A673 (cell line): Measurements from ENCODE around the gene TNFSF15. TPM values are rescaled to one million over a fixed set of nuclear protein-coding genes. Genes with fewer than 3 reads are reported as not detected.

ENCODE experiments used
- Bru-seq: library from RNA; stranded (reverse); fragments of 400-500 nt; gene quantifications from one replicate; lab custom pipeline; 2021; lab: Mats Ljungman, UMichigan
- BruChase-seq, 2 experiments: library from RNA; stranded (reverse); fragments of 400-500 nt; gene quantifications; one replicate each; lab custom pipeline; 2021; lab: Mats Ljungman, UMichigan
- BruUV-seq: library from RNA; stranded (reverse); fragments of 400-500 nt; replicated peaks from 2 replicates; lab custom pipeline; 2021; lab: Mats Ljungman, UMichigan
- CTCF ChIA-PET: fragments of 300-600 bp; sonication (Branson Sonifier 250); formaldehyde crosslinking; loops from one replicate; lab custom pipeline; 2022; ENCODE audit warnings: antibody characterized with exemption; lab: Charles Lee
- POLR2A ChIA-PET: fragments of 300-600 bp; sonication (Branson Sonifier 250); formaldehyde crosslinking; loops from one replicate; lab custom pipeline; 2022; ENCODE audit warnings: antibody characterized with exemption; ENCODE audit not compliant: low non-redundant PET; lab: Charles Lee
- DNase-seq: peaks from one replicate; pipeline ENCODE4 v3.0.0-alpha.2; 2015; ENCODE audit warnings: low spot score
- H3K27ac ChIP-seq: fragments of 200-600 bp; sonication (generic); 2 replicates; pipeline ENCODE4 v1.5.1; 2016; ENCODE audit warnings: mixed run types, low read depth, mild to moderate bottlenecking, mixed read lengths, antibody characterized with exemption, low read length; ENCODE audit not compliant: poor library complexity, severe bottlenecking
- H3K27me3 ChIP-seq: fragments of 200-600 bp; sonication (generic); replicated peaks from 2 replicates; pipeline ENCODE4 v1.6.1; 2017; ENCODE audit warnings: mixed run types, low read depth, mild to moderate bottlenecking, mixed read lengths, antibody characterized with exemption, low read length; ENCODE audit not compliant: insufficient read depth, poor library complexity
- H3K36me3 ChIP-seq: fragments of 200-600 bp; sonication (generic); 2 replicates; pipeline ENCODE4 v1.6.1; 2016; ENCODE audit warnings: mixed run types, mild to moderate bottlenecking, mixed read lengths, antibody characterized with exemption, low read length; ENCODE audit not compliant: insufficient read depth, poor library complexity, severe bottlenecking
- H3K4me1 ChIP-seq: fragments of 200-600 bp; sonication (generic); 2 replicates; pipeline ENCODE4 v1.6.1; 2017; ENCODE audit warnings: mixed run types, mild to moderate bottlenecking, mixed read lengths, antibody characterized with exemption, low read length; ENCODE audit not compliant: insufficient read depth, poor library complexity, severe bottlenecking
- H3K4me3 ChIP-seq: fragments of 200-600 bp; sonication (generic); 2 replicates; pipeline ENCODE4 v1.5.1; 2016; ENCODE audit warnings: low read depth, mixed run types, mild to moderate bottlenecking, mixed read lengths, low read length; ENCODE audit not compliant: poor library complexity, severe bottlenecking
- H3K9me3 ChIP-seq: fragments of 200-600 bp; sonication (generic); 2 replicates; pipeline ENCODE4 v1.6.1; 2016; ENCODE audit warnings: mixed run types, low read depth, mild to moderate bottlenecking, mixed read lengths, antibody characterized with exemption, low read length; ENCODE audit not compliant: poor library complexity, severe bottlenecking
- CTCF ChIP-seq: fragments of 300-800, 200-600 bp; sonication (generic); conservative IDR thresholded peaks from 2 replicates; pipeline ENCODE4 v1.5.1; 2017; ENCODE audit warnings: low read depth, mild to moderate bottlenecking, antibody characterized with exemption, low read length, moderate library complexity, mixed read lengths
- EZH2 ChIP-seq: fragments of 200-600 bp; sonication (generic); IDR thresholded peaks from 2 replicates; pipeline ENCODE4 v1.6.1; 2017; ENCODE audit warnings: borderline replicate concordance, low read depth, mild to moderate bottlenecking, mixed read lengths, antibody characterized with exemption, low read length; ENCODE audit not compliant: poor library complexity, severe bottlenecking
- intact Hi-C: fragments of 100-400 bp; cut with micrococcal nuclease; formaldehyde crosslinking; loops from one replicate; pipeline ENCODE4 v1.10.0; 2022; ENCODE audit not compliant: unreplicated experiment
- long read RNA-seq: library from polyadenylated mRNA; stranded (forward); transcript quantifications from one replicate; pipeline ENCODE4 v2.0.0, GENCODE V29; 2022
- total RNA-seq: library from RNA; stranded (reverse); gene quantifications from 2 replicates; pipeline ENCODE4 v1.2.3, GENCODE V29; 2021

TNFSF15 gene
- total RNA-seq (0.04 TPM in 1 of 2 replicates, not detected in the other), Bru-seq, nascent RNA (not detected), BruChase-seq, experiment 1, labeled RNA remaining after a 2-hour chase (not detected), BruChase-seq, experiment 2, labeled RNA remaining after a 6-hour chase (not detected)
- long read RNA-seq, result 0 reads

DNA sequence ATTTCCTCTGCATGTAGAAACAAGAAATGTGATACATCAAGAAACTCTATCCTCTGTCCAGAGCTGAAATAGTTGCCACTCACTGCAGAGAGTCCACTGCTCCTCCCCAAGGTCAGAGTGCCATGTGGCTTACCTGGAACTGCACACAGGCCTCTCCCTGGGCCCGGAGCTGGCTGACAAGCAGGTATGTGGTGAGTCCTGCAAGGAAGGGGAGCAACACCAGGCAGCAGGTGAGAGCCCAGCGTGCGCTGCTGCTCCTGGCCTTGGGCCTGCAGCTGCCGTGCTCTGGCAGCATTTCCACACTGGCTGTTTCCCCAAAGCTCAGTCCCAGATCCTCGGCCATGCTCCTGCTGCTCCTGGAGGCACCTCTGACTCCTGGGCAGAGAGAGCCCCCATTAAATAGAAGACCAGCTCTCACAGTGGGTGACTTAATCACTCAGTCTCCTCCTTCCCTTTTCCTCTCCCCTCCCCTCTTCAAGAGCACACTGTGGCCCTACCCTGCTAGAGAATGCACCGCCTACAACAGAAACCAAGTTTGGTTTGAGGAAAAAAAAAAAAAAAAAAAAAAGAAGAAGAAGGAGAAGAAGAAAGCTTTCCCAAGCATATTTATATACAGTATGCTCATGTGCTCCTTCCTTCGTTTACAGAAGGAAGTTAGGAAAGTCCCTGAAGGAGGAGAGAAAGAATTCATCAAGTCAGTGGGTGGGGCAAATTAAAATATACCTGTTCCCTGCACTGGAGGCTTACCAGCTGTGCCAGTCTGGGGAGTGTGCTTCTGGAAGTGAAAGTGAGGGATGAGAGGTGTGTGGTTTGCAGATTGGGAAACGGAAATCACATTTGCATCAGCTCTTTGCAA lies at the start of gene TNFSF15:
Gene TNFSF15 (minus strand): TSS at position 370 of the 856 bp plus-strand sequence. CDS start 27 bp downstream, at position 343.
- H3K27ac ChIP-seq, result no peak within 1 kb of the TSS
- no peaks in the 10 kb centered on the region for H3K4me1 ChIP-seq
- ChIA-PET CTCF (no interaction called here), POLR2A (no interaction called here)
- no peaks in the 10 kb centered on the region for H3K9me3 ChIP-seq
- no peaks in the 10 kb centered on the region for H3K27me3 ChIP-seq
- H3K4me3 ChIP-seq, result no peak within 1 kb of the TSS
- no peaks in the 10 kb centered on the region for H3K36me3 ChIP-seq
- no peak for DNase-seq
- intact Hi-C loops, result no loop called here
- TF ChIP-seq EZH2, result no peak
- no peak for TF ChIP-seq CTCF
- BruUV-seq, result no TSS peak

DNA sequence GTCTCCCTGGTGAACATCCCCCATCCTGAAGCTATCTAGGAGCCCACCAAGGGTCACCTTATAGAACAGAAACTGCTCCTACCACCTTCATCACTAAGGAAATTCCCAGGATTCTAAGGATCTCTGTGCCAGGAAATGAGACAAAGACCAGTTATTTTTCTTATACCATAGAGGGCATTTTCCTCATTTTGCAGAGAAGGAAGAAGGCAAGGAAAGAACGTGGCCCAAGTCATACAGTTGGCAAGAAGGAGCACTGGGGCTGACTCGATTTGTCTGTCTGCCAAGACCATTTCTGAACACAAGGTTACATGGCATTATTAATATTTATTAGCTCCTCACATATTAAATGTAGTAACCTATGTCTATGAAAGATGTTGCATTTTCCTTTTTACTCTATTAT lies 49.6 kb upstream of the TNFSF15 start:
- no peaks in the 10 kb centered on the region for H3K27me3 ChIP-seq
- no peaks in the 10 kb centered on the region for H3K4me1 ChIP-seq
- H3K27ac ChIP-seq, result no peak overlapping the region
- H3K4me3 ChIP-seq, result no peak overlapping the region
- DNase-seq, result no peak
- intact Hi-C loops, result no loop called here
- no TSS peak for BruUV-seq
- TF ChIP-seq EZH2 (no peak), CTCF (no peak)
- H3K9me3 ChIP-seq, result no peaks in the 10 kb centered on the region
- ChIA-PET POLR2A (interaction anchor here (0.6 kb wide), 1 partner anchor 679 kb away, joined by 12 read pairs; no protein-coding TSS in a partner anchor), CTCF (no interaction called here)
- H3K36me3 ChIP-seq, result no peaks in the 10 kb centered on the region

DNA sequence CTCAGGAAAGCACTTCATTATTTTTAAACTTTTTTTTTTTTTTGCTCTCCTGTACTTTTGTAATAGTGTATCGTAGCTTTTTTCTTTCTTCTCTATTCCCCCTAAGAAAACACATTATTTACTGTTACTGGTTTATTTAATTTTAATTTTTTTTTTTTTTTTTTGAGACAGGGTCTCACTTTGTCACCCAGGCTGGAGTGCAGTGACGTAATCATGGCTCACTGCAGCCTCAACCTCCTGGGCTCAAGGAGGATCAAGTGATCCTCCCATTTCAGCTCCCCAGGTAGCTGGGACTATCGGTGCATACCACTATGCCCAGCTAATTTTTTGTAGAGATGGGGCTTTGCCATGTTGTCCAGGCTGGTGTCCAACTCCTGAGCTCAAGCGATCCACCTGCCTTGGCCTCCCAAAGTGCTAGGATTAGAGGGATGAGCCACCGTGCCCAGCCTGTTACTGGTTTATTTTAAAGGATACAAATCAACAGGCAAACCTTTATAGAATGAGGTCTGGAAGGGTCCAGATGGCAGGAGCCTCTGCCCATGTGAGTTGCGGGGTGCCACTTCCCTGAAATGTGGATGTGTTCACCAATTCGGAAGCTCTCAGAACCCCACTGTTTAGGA lies 49.0 kb upstream of the TNFSF15 start:
- no peak overlapping the region for H3K4me3 ChIP-seq
- H3K27me3 ChIP-seq, result no peaks in the 10 kb centered on the region
- H3K9me3 ChIP-seq, result no peaks in the 10 kb centered on the region
- intact Hi-C loops, result no loop called here
- CTCF ChIA-PET, result no interaction called here
- H3K27ac ChIP-seq, result no peak overlapping the region
- POLR2A ChIA-PET, result no interaction called here
- TF ChIP-seq CTCF (no peak), EZH2 (no peak)
- no peaks in the 10 kb centered on the region for H3K4me1 ChIP-seq
- no TSS peak for BruUV-seq
- DNase-seq, result no peak
- H3K36me3 ChIP-seq, result no peaks in the 10 kb centered on the region
